Gastrocnemius medialis (tissue), 4 donors: Measurements from ENCODE around the gene AFG3L2. TPM values are rescaled to one million over a fixed set of nuclear protein-coding genes. Genes with fewer than 3 reads are reported as not detected.

Experiments used
- ATAC-seq, 2 donors: fragments of 150-250 bp; one replicate each; pipeline ENCODE4 v1.9.1; 2016
- DNase-seq, 2 donors: peaks; one replicate each; pipeline ENCODE4 v3.0.0-alpha.2; 2019
- H3K27ac ChIP-seq, 4 donors: fragments of 200-600 bp; sonication (generic); 1 replicate in 1 of 4; 2 replicates in 3 of 4; pipeline ENCODE4 v1.5.1; 2016 to 2018; ENCODE audit warnings: mild to moderate bottlenecking in 2 of 4, moderate library complexity in 1 of 4
- H3K27me3 ChIP-seq, 3 donors: fragments of 200-600 bp; sonication (generic) in 2 of 3; 1 replicate in 1 of 3; 2 replicates in 2 of 3; pipeline versions ENCODE4 v1.5.1 to v1.6.0; 2016 to 2019; ENCODE audit warnings: mild to moderate bottlenecking in 1 of 3, moderate library complexity in 1 of 3
- H3K36me3 ChIP-seq, 2 donors: fragments of 200-600 bp; sonication (generic) in 1 of 2; one replicate each; pipeline ENCODE4 v1.5.1; 2017 to 2018
- H3K4me1 ChIP-seq, 2 donors: fragments of 200-600 bp; sonication (generic) in 1 of 2; one replicate each; pipeline ENCODE4 v1.5.1; 2016 to 2017; ENCODE audit warnings: mild to moderate bottlenecking in 2 of 2
- H3K4me3 ChIP-seq, 4 donors: fragments of 200-600 bp; sonication (generic) in 3 of 4; 1 replicate in 1 of 4; 2 replicates in 3 of 4; pipeline ENCODE4 v1.5.1; 2016 to 2019; ENCODE audit warnings: mild to moderate bottlenecking in 2 of 4
- H3K9me3 ChIP-seq, 3 donors: fragments of 200-600 bp; sonication (generic) in 2 of 3; 1 replicate in 1 of 3; 2 replicates in 2 of 3; pipeline ENCODE4 v1.5.1; 2016 to 2019
- POLR2A ChIP-seq, 2 donors: fragments of 450-650 bp; IDR thresholded peaks; one replicate each; pipeline ENCODE4 v1.6.1; 2017; ENCODE audit warnings: antibody characterized with exemption in 2 of 2, mild to moderate bottlenecking in 2 of 2, moderate library complexity in 2 of 2
- in situ Hi-C, 4 donors: fragments of 200-750 bp; cut with MboI; loops; one replicate each; pipeline versions ENCODE4 v1.15.0 to v1.8.0; 2017; ENCODE audit warnings: low sequenced_read_pairs in 4 of 4
- intact Hi-C: fragments of 100-400 bp; cut with DNase I; formaldehyde crosslinking; loops from one replicate; pipeline ENCODE4 v1.15.1; 2023; ENCODE audit warnings: low total_unique reads
- total RNA-seq, 4 donors: library from RNA; depleted of rRNA; stranded (reverse); fragments of >200 nt; gene quantifications; one replicate each; pipeline versions ENCODE4 v1.1.0 to v1.2.3, GENCODE V29; 2016
- TF ChIP-seq, protein P1 (sequence below), 5 experiments: fragments of 450-650 bp in 3 of 5; fragments of 200-600 bp in 2 of 5; sonication (generic) in 2 of 5; IDR thresholded peaks in 4 of 5; conservative IDR thresholded peaks in 1 of 5; 1 replicate in 4 of 5; 2 replicates in 1 of 5; pipeline ENCODE4 v1.5.1; 2016 to 2019; ENCODE audit warnings: antibody characterized with exemption in 5 of 5, mild to moderate bottlenecking in 3 of 5, moderate library complexity in 3 of 5

The AFG3L2 gene
- total RNA-seq, 4 donors from 2014 or later, result 102 to 166 (median 124) TPM

DNA sequence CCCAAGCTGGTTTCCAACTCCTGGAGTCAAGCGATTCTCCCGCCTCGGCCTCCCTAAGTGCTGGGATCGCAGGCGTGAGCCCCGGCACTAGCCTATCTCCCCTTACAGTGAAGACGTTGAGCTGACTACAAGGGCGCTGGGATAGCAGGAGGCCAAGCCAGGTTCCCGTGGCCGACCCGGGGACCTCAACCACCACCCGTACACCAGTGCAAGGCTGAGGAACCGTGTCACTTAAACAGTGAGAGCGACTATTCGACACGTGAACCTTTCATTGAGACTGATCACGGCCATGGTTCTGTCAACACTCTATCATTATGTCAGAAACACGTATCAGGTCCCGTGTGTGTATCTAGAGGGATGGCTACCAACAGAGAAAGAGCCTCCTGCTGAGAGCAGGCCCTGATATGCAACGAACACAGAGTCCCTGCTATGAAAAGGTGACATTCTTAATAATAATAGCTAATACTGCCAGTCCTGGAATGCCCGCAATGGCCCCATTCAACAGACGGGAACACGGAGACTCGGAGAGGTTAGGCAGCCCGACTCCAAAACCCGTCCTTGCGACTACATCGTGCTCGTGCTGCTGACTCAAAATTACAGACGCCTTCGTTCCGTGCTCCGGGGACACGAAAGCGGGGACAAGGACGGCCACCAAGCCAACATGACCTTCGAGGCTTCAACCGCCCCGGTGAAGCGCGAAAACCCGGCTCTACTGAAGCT is 833 bp downstream of the AFG3L2 start:
- no peaks in the 10 kb centered on the region for H3K27me3 ChIP-seq
- TF ChIP-seq, protein P1, sequence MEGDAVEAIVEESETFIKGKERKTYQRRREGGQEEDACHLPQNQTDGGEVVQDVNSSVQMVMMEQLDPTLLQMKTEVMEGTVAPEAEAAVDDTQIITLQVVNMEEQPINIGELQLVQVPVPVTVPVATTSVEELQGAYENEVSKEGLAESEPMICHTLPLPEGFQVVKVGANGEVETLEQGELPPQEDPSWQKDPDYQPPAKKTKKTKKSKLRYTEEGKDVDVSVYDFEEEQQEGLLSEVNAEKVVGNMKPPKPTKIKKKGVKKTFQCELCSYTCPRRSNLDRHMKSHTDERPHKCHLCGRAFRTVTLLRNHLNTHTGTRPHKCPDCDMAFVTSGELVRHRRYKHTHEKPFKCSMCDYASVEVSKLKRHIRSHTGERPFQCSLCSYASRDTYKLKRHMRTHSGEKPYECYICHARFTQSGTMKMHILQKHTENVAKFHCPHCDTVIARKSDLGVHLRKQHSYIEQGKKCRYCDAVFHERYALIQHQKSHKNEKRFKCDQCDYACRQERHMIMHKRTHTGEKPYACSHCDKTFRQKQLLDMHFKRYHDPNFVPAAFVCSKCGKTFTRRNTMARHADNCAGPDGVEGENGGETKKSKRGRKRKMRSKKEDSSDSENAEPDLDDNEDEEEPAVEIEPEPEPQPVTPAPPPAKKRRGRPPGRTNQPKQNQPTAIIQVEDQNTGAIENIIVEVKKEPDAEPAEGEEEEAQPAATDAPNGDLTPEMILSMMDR (IDR thresholded peaks at IDR 0.05 in 4 of 5, conservative IDR thresholded peaks at IDR 0.05 in 1 of 5), result no peak
- no peak for TF ChIP-seq POLR2A (IDR thresholded peaks at IDR 0.05)
- no peaks in the 10 kb centered on the region for H3K36me3 ChIP-seq
- H3K27ac ChIP-seq, result peak overlapping the region; percentile 95 to 100 (median 97)
- DNase-seq (peak; percentile 9 to 42), ATAC-seq (peak; percentile 42 to 46)
- H3K9me3 ChIP-seq, result no peaks in the 10 kb centered on the region
- H3K4me1 ChIP-seq, result peaks cover 48 to 49% of the 10 kb centered on the region in 2 donors
- intact Hi-C loops, result loop anchor here (5.0 to 10.0 kb wide), 6 partner anchors 179 to 1349 kb away; partner anchors contain the start of genes CEP192, FAM210A, IMPA2 and RNMT
- peak overlapping the region; percentile 53 to 94 (median 68) for H3K4me3 ChIP-seq
- in situ Hi-C loops, result loop anchor here in 3 of 4 donors (10.0 to 25.0 kb wide), 2 partner anchors 561 to 569 kb away; partner anchors contain the start of gene SEH1L (in 3 of the 3)

DNA sequence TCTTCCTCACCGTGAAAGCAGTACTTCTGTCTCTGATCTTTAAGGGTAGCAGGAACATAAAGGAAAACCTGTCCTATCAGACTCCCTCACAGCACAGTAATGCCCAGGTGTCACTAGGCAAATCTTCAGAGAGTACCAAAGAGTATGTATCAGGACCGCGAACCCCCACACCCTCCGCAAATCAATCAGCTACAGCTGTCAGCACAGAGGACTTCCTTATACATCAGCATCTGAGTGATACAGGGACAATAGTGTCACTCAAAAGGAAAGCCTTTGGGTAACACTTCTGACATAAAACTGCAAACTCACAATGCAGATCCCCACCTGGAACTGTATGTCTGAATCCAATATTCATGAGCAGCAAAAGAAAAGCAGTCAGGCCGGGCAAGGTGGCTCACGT is 2.6 kb downstream of the AFG3L2 start:
- peaks cover 48 to 49% of the 10 kb centered on the region in 2 donors for H3K4me1 ChIP-seq
- in situ Hi-C loops, result loop anchor here in 1 of 4 donors (10.0 kb wide), 1 partner anchor 570 kb away; the partner anchor contains the start of gene SEH1L
- no peak for ATAC-seq
- H3K27me3 ChIP-seq, result no peaks in the 10 kb centered on the region
- intact Hi-C loops, result loop anchor here (10.0 kb wide), 3 partner anchors 180 to 1350 kb away; partner anchors contain the start of genes FAM210A, IMPA2 and RNMT
- no peak overlapping the region for H3K4me3 ChIP-seq
- DNase-seq, result no peak
- no peaks in the 10 kb centered on the region for H3K9me3 ChIP-seq
- H3K27ac ChIP-seq, result peak overlapping the region in 3 of 4 donors; percentile 97 to 100 (median 97)
- TF ChIP-seq POLR2A (IDR thresholded peaks at IDR 0.05), result no peak
- TF ChIP-seq, protein P1 (IDR thresholded peaks at IDR 0.05 in 4 of 5, conservative IDR thresholded peaks at IDR 0.05 in 1 of 5), result no peak
- no peaks in the 10 kb centered on the region for H3K36me3 ChIP-seq

DNA sequence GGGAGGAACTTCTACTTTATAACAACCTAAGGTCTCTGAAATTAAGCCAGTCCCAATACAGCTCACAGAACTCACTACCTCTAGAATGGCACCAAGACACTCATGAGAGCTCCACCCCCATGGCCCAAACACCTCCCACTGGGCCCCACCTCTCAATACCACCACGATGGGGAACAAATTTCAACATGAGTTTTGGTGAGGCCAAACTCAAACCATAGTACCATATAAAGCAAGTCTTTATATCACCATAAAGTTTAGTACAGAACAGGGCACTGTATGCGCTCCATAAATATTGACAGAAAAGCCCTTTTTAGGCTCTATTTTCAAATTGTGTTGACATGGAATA is 3.3 kb downstream of the AFG3L2 start:
- in situ Hi-C loops (loop anchor here in 1 of 4 donors (10.0 kb wide), 1 partner anchor 571 kb away; the partner anchor contains the start of gene SEH1L), intact Hi-C loops (loop anchor here (10.0 kb wide), 3 partner anchors 181 to 1351 kb away; partner anchors contain the start of genes FAM210A, IMPA2 and RNMT)
- Histone ChIP-seq H3K9me3 (no peaks in the 10 kb centered on the region), H3K27me3 (no peaks in the 10 kb centered on the region), H3K4me3 (no peak overlapping the region), H3K4me1 (peaks cover 48 to 53% of the 10 kb centered on the region in 2 donors), H3K27ac (peak overlapping the region in 2 of 4 donors; percentile 11 to 13), H3K36me3 (no peaks in the 10 kb centered on the region)
- DNase-seq, result no peak
- TF ChIP-seq POLR2A (IDR thresholded peaks at IDR 0.05), result no peak
- TF ChIP-seq, protein P1 (IDR thresholded peaks at IDR 0.05 in 4 of 5, conservative IDR thresholded peaks at IDR 0.05 in 1 of 5), result no peak
- no peak for ATAC-seq

DNA sequence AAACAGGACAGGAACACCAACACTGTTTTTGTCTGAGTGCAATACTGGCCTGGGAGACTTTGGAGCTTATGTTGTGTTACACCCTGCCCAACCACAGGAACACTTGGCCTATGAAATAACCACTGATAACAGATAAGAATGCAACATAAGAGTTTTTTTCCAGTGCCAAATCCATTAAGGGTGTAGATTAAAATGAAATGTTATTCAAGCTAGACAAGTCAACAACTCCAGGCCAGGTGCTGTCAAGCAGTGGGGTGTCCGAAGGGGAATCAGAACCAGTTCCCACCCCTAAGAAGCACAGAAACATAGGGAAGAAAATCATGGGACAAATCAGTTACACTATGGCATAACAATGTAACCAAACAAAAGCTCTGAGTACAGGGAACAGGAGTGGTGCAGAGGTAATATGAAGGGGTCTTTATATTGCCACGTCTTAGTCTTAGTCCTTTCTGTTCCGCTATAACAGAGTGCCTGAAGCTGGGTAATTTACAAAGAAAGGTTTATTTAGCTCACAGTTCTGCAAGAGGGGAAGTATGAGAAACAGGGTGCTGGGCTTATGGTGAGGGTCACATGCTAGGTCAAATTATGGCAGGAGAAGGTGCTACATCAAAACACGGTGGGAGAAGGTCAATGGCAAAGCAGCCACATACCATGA is 3.8 kb downstream of the AFG3L2 start:
- intact Hi-C loops (loop anchor here (10.0 kb wide), 3 partner anchors 182 to 1352 kb away; partner anchors contain the start of genes FAM210A, IMPA2 and RNMT), in situ Hi-C loops (loop anchor here in 1 of 4 donors (10.0 kb wide), 1 partner anchor 572 kb away; the partner anchor contains the start of gene SEH1L)
- Histone ChIP-seq H3K27me3 (no peaks in the 10 kb centered on the region), H3K4me1 (peaks cover 48 to 55% of the 10 kb centered on the region in 2 donors), H3K27ac (peak overlapping the region in 3 of 4 donors; percentile 11 to 13 (median 13)), H3K9me3 (no peaks in the 10 kb centered on the region), H3K36me3 (no peaks in the 10 kb centered on the region), H3K4me3 (no peak overlapping the region)
- ATAC-seq (no peak), DNase-seq (no peak)
- TF ChIP-seq POLR2A (IDR thresholded peaks at IDR 0.05), result no peak
